Activated naive CD8-positive, alpha-beta T cell treated with anti-CD3 and anti-CD28 coated beads for 36 hours (primary cell): Measurements from ENCODE around the gene OGFOD3. TPM values are rescaled to one million over a fixed set of nuclear protein-coding genes. Genes with fewer than 3 reads are reported as not detected.

Experiments used
- DNase-seq: peaks from one replicate; pipeline ENCODE4 v3.0.0; 2021
- H3K27ac Mint-ChIP-seq: one replicate; pipeline ENCODE4 v1.8.0; 2022; ENCODE audit warnings: mild to moderate bottlenecking, moderate library complexity, mixed read lengths
- H3K27me3 Mint-ChIP-seq: one replicate; pipeline ENCODE4 v1.8.0; 2022; ENCODE audit warnings: mild to moderate bottlenecking, mixed read lengths
- H3K36me3 Mint-ChIP-seq: one replicate; pipeline ENCODE4 v1.8.0; 2021; ENCODE audit warnings: mild to moderate bottlenecking, mixed read lengths
- H3K4me1 Mint-ChIP-seq: one replicate; pipeline ENCODE4 v1.8.0; 2021; ENCODE audit warnings: mixed read lengths
- H3K4me3 Mint-ChIP-seq: one replicate; pipeline ENCODE4 v1.8.0; 2022; ENCODE audit warnings: mild to moderate bottlenecking, moderate library complexity, mixed read lengths
- H3K9me3 Mint-ChIP-seq: one replicate; pipeline ENCODE4 v1.8.0; 2022; ENCODE audit warnings: mixed read lengths
- total RNA-seq, 2 experiments: library from RNA; stranded (reverse); gene quantifications; one replicate each; pipeline ENCODE4 v1.2.3, GENCODE V29; 2021

Gene OGFOD3
- total RNA-seq, 2 experiments from 2014 or later = 18.4 to 21.5 TPM

DNA sequence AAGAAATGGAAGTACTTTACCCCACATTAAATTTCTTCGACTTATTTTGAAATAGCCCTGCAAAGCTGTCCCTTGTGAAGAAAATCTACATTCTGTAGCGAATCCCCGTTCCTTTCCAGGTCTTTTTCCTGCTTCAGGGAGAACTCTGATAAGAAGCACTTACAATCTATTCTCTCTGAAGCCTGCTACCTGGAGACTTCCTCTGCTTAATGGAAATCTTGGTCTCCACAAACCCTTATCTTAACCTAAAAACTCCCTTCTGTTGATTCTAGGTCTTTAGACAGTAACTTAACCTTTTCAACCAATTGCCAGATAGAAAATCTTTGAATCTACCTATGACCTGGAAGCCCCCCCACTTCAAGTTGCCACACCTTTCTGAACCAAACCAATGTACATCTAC, 33.8 kb upstream of the OGFOD3 start:
- no peak for DNase-seq
- Mint-ChIP-seq H3K9me3 (no peaks in the 10 kb centered on the region), H3K27me3 (no peaks in the 10 kb centered on the region), H3K27ac (peak overlapping the region; percentile 97), H3K4me1 (peaks cover 38% of the 10 kb centered on the region), H3K36me3 (peaks cover 22% of the 10 kb centered on the region), H3K4me3 (peak overlapping the region; percentile 4)

DNA sequence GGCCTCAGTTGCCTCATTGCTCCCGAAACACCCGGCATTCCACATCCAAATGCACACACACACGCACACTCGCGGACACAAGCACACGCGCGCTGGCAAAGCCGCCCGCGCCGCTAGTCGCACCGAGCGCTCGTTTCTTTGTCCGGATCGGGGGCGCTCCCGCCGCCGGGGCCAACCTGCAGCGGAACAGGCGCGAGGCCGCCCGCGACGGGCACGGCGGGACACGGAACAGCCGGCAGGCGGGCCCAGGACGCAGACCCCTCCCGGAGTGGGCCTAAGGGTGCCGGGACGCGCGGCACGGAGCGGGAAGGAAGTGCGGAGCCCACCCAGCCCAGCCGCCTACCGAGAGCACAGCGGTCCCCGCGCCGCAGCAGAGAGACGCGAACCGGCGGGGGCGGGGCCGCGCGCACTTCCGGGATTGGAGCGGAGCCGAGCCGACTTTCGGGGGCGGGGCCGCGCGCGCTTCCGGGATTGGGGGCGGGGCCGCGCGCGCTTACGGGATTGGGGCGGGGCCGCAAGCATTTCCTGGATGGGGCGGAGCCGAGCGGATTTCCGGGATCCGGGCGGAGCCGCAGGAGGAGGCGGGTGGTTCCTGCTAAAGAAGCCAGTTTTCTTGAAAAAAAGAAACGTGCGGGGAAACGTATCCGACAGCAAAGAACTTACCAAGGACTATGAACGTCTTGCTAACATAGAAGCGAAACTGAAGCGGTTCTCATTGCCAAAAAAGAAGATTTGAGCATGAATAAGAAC, 32.1 kb upstream of the OGFOD3 start, which contains the start of gene CYBC1:
CYBC1 (minus strand) TSS at position 396 of the 750 bp plus-strand sequence. CDS start 1,498 bp downstream, outside the sequence.
- peak within 1 kb of the TSS; percentile 98 for H3K4me3 Mint-ChIP-seq
- peak within 1 kb of the TSS; percentile 97 for H3K27ac Mint-ChIP-seq
- H3K4me1 Mint-ChIP-seq = peaks cover 29% of the 10 kb centered on the region
- H3K9me3 Mint-ChIP-seq = no peaks in the 10 kb centered on the region
- peaks cover 25% of the 10 kb centered on the region for H3K36me3 Mint-ChIP-seq
- peak; percentile 95 for DNase-seq
- no peaks in the 10 kb centered on the region for H3K27me3 Mint-ChIP-seq

DNA sequence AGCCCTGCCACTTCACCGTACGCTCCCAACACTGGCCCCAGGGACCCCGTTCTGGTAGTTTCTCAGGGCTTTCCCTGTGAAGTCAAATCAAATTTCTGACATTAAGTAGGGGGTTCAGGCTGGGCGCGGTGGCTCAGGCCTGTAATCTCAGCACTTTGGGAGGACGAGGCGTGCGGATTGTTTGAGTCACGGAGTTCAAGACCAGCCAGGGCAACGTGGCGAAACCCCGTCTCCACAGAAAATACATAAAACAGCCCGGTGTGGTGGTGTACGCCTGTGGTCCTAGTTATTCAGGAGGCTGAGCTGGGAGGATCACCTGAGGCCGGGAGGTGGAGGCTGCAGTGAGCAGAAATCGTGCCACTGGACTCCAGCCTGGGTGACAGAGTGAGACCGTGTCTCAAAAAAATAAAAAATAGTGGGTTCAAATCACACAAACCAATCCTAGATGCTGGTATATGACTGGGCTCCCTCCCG, 31.5 kb upstream of the OGFOD3 start:
- peak; percentile 54 for DNase-seq
- Mint-ChIP-seq H3K9me3 (no peaks in the 10 kb centered on the region), H3K4me3 (peak overlapping the region; percentile 98), H3K27me3 (no peaks in the 10 kb centered on the region), H3K27ac (peak overlapping the region; percentile 97), H3K4me1 (peaks cover 29% of the 10 kb centered on the region), H3K36me3 (peaks cover 25% of the 10 kb centered on the region)

DNA sequence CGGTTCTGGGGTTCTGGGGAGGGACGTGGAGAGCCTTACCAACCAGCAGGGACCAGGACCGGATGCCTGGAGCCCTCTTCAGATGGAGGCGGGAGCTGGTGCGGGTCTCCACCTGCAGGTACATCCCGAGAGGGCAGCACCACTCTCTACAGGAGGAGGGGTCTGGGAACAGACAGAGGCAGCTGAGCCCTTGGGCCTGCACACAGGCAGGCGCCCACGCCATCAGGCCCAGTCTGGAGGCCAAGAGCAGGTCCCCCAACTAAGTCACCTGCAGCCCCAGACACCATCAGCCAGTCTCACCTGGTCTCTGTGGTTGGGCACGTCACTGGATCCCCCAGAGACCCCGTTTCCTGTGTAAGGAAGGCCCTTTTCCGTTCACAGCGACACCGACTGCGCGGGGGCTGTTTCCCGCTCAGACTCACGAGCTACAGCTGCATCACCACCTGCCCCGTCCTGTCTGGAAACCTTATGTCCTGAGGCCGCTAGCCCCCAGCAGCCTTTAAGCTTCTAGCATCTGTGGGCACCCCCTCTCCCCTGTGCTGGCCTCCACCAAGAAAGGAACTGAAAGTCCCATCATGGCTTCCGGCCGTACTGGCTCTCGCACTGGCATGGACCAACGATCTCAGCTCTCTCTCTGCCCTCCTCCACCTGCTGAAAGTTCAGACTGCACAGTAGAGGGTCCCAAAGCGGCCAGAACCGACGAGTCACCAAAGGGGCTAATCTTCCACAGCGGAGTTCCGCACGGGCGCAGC, 30.9 kb upstream of the OGFOD3 start:
- Mint-ChIP-seq H3K4me1 (peaks cover 29% of the 10 kb centered on the region), H3K27ac (peak overlapping the region; percentile 97), H3K9me3 (no peaks in the 10 kb centered on the region), H3K36me3 (peaks cover 25% of the 10 kb centered on the region), H3K27me3 (no peaks in the 10 kb centered on the region), H3K4me3 (peak overlapping the region; percentile 98)
- DNase-seq = peak; percentile 78

DNA sequence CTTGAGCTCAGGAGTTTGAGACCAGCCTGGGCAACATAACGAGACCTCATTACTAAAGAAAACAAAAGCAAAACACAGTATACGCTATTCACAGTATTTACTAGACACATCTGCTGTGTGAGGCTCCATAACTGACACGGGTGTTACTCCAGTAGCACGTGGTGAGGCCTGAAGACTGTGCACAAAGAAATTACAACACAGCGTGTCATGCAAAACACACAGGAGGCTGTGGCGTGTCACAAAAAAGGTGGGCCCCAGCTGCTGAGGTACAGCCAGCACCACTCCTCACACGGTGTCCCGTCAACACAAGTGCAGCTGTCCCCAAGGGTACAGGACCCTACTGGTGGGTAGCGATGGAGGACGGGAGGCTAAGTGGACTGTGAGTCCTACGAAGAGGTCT, 29.5 kb upstream of the OGFOD3 start:
- H3K36me3 Mint-ChIP-seq = peaks cover 27% of the 10 kb centered on the region
- peak overlapping the region; percentile 79 for H3K27ac Mint-ChIP-seq
- peaks cover 29% of the 10 kb centered on the region for H3K4me1 Mint-ChIP-seq
- peak overlapping the region; percentile 47 for H3K4me3 Mint-ChIP-seq
- no peak for DNase-seq
- H3K9me3 Mint-ChIP-seq = no peaks in the 10 kb centered on the region
- no peaks in the 10 kb centered on the region for H3K27me3 Mint-ChIP-seq

DNA sequence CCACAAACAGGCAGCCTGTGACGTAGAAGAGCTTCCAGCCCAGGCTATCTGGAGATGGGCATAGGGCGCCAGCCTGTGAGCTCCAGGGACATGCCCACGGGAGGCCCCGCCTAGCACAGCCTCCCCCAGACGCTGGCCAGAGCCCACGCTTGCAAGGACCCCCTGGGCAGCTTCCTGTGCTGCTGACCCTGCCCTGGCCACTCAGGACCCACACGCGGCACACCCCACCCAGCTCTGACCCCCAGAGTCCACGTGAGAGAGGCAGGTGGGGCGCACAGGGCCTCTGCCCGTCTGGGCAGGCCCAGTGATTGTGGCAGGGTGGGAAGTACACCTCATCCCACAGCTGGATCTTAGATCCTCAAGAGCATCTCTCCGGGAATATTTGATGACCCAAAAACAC, 28.3 kb upstream of the OGFOD3 start:
- Mint-ChIP-seq H3K9me3 (no peaks in the 10 kb centered on the region), H3K27me3 (no peaks in the 10 kb centered on the region), H3K4me3 (peak overlapping the region; percentile 22), H3K4me1 (peaks cover 21% of the 10 kb centered on the region), H3K27ac (peak overlapping the region; percentile 56), H3K36me3 (peaks cover 27% of the 10 kb centered on the region)
- DNase-seq = no peak

DNA sequence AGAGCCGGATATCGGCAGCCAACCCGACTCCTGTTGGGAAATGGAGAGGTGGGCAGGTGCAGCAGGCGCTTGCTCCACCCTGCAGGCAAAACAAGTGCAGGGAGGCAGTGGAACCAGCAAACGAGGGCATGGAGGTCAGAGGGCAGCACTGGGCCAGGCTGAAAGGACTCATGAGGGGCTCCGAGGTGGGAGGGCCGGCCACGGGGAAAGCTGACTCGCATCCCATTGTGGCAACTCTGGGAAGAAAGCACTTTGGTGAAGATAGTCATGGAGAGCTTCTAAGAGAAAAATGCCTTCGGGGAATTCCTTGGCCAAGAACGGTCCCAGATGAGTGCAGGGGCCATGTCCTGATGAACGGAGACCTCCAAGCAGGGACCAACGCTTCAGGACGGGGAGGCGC, 27.7 kb upstream of the OGFOD3 start:
- no peaks in the 10 kb centered on the region for H3K27me3 Mint-ChIP-seq
- no peak for DNase-seq
- H3K36me3 Mint-ChIP-seq = peaks cover 28% of the 10 kb centered on the region
- H3K4me3 Mint-ChIP-seq = no peak overlapping the region
- H3K4me1 Mint-ChIP-seq = peaks cover 16% of the 10 kb centered on the region
- no peaks in the 10 kb centered on the region for H3K9me3 Mint-ChIP-seq
- H3K27ac Mint-ChIP-seq = no peak overlapping the region

DNA sequence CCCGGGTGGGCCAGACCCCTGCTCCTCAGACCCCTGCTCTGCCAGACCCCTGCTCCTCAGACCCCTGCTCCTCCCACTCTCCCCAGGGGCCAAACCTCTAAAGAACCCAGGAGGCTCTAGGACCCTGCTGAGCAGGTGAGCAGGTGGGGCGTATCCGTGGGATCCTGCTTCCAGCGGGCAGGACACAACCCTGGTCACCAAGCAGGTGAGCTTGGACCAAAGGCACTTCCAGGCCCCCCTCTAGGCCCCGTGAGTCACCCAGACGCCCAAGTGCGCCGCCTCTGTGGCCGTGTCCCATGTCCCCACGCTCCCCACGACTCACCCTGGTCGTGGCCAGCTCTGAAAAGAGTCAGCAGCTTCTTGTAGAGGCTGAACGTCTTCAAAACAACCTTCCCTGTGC, 27.2 kb upstream of the OGFOD3 start:
- Mint-ChIP-seq H3K4me3 (no peak overlapping the region), H3K27me3 (no peaks in the 10 kb centered on the region), H3K27ac (no peak overlapping the region), H3K36me3 (peaks cover 28% of the 10 kb centered on the region), H3K4me1 (peaks cover 14% of the 10 kb centered on the region), H3K9me3 (no peaks in the 10 kb centered on the region)
- DNase-seq = no peak

DNA sequence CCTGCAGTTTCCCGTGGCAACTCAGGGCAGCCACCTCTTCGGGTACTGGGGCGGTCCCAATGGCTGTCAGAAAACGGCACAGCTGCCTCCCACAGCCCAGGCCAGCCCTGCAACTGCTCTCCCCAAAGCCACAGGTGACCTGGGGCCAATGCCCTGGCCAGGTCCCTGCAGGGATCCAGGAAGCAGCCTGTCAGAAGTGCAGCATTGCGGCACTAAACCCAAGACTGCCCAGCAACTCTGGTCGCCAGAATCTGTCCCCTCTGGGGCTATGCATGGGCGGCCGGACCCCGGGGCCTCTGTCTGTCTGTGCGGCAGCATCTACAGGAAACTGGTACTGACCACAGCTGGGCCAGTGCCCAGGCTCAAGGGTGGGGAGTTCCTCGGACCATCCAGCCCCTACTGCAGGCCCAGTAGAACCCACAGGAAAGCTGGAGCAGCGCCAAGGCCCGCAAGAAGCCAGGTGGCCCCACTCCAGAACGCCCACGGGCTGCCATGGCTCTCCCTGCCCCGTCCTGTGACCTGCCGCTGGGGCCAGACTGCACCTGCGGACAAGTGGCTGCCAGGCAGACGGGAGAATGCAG, 26.6 kb upstream of the OGFOD3 start:
- H3K27me3 Mint-ChIP-seq = no peaks in the 10 kb centered on the region
- H3K4me1 Mint-ChIP-seq = peaks cover 14% of the 10 kb centered on the region
- H3K4me3 Mint-ChIP-seq = no peak overlapping the region
- H3K27ac Mint-ChIP-seq = no peak overlapping the region
- H3K36me3 Mint-ChIP-seq = peaks cover 29% of the 10 kb centered on the region
- DNase-seq = no peak
- no peaks in the 10 kb centered on the region for H3K9me3 Mint-ChIP-seq

DNA sequence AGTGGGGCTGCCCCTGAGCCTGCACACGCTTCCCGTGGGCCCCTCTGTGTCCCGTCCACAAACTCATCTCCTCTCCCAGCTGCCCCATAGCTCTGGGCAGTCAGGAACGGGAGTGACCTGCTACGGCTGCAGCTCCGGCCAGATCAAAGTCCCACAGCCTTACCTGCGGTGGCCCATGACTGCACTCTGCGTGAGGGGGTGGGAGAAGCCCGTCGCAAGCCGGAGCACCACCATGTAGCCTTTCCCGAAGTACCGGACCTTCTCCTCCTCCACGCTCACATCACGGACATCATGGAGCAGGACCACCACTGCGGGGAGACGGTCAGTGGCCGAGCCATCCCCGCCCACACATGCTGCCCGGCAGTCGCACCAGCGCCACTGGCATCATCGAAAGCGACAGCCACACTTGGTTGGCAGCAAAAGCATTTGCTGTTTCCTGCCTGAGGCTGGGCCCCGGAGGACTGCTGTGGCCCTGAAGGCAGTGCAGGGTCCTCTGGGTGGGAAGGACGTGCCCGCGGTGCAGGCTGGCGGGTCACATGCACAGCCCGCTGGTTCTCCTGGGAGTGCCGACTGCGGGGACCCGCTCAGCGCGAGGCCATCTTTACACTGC, 26.0 kb upstream of the OGFOD3 start:
- Mint-ChIP-seq H3K4me3 (no peak overlapping the region), H3K36me3 (peaks cover 23% of the 10 kb centered on the region), H3K27me3 (no peaks in the 10 kb centered on the region), H3K4me1 (peaks cover 8% of the 10 kb centered on the region), H3K9me3 (no peaks in the 10 kb centered on the region), H3K27ac (no peak overlapping the region)
- no peak for DNase-seq

DNA sequence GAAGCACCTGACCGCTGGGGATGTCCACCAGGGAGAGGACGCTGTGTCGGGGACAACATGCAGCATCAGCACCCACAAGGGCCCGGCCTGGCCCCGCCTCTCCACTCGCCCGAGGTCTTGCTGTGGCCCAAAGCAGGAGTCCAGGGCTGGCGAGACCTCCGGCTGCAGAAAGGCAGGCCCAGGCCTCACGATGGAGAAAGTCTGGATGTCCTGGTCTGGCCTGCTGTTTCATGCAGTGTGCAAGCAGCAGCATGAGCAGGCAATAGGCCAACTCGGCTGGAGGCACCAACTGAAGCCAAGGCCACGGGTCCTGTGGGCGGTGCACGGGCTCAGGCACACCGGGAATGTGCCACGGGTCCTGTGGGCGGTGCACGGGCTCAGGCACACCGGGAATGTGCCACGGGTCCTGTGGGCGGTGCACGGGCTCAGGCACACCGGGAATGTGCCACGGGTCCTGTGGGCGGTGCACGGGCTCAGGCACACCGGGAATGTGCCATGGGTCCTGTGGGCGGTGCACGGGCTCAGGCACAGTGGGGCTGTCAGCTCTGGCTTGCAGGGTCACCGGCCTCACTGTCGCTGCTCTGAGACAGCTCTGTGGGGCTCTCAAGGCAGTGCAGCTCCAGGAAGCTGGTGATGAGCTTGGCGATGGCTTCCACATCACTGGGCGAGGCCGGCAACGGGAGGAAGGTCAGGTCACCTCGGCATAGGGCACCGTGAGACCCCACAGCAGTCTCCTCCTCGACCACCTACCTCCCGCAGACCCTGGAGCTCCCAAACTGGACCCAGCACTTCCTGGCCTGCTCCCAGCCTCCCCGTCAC, 25.3 kb upstream of the OGFOD3 start:
- no peak for DNase-seq
- no peak overlapping the region for H3K4me3 Mint-ChIP-seq
- no peaks in the 10 kb centered on the region for H3K27me3 Mint-ChIP-seq
- H3K4me1 Mint-ChIP-seq = peaks cover 8% of the 10 kb centered on the region
- H3K27ac Mint-ChIP-seq = no peak overlapping the region
- no peaks in the 10 kb centered on the region for H3K9me3 Mint-ChIP-seq
- H3K36me3 Mint-ChIP-seq = peaks cover 18% of the 10 kb centered on the region

DNA sequence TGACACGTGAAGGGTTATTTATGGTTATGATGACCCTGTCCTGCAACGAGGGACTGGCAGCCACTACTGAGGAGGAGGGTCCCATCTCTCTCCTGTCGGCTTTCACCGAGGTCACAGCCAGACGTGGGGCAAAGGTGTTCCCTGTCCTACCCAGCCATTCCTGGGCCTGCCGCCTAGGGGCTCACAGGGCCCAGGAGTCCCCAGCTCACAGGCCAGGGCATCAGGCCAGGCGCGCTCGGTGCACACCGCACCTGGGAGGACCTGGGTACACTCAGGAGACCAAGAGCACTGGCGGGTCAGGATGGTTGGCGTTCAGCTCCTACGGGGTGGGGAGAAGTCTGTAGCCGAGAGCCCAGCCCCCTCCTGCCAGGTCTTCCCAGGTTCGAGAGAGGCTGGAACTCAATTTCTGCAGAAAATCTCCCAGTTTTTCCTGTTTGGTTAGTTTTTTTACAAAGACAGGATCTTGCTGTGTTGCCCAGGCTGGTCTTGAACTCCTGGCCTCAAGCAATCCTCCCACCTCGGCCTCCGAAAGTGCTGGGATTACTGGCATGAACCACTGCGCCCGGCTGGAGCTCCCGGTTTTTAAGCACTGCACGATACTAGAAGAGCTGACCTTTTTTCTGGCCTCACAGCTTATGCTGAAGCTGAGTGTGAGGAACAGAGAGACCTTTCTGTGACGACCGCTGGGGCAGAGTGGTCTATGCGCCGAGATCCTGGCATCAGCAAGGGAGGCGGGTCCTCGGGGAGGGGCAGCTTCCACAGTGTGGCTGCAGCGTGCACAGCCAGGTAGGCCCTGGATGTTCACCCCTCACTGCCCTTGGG, 24.5 kb upstream of the OGFOD3 start:
- no peaks in the 10 kb centered on the region for H3K9me3 Mint-ChIP-seq
- H3K36me3 Mint-ChIP-seq = peaks cover 16% of the 10 kb centered on the region
- H3K27ac Mint-ChIP-seq = no peak overlapping the region
- no peak overlapping the region for H3K4me3 Mint-ChIP-seq
- no peaks in the 10 kb centered on the region for H3K27me3 Mint-ChIP-seq
- H3K4me1 Mint-ChIP-seq = peaks cover 6% of the 10 kb centered on the region
- no peak for DNase-seq

DNA sequence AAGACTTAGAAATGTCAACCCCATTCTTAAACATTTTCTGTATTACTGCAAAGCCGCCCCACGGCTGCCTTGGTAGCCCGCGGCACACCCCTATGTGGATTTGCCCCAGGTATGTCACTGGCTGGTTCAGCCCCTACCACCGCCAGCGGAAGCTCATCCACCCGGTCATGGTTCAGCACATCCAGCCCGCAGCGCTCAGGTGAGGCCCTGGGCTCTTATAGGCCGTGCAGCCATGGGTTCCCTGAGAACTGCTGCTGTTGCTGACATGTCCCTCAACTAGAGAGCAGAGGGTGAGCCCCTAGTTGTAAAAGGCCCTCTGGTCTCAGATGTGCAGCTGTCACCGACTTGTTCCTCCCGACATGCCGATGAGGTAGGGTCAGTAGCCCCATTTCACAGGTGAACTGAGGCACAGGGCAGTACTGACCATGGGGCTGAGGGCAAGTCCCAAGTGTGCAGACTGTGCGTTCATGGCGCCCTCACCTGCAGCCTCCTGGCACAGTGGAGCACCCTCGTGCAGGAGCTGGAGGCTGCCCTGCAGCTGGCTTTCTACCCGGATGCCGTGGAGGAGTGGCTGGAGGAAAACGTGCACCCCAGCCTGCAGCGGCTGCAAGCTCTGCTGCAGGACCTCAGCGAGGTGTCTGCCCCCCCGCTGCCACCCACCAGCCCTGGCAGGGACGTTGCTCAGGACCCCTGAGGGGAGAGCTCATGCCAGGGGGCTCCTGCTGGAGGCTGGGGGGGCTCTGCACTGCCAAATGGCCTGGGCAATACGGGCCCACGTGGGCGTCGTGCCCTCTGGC, 23.5 kb upstream of the OGFOD3 start:
- Mint-ChIP-seq H3K4me3 (no peak overlapping the region), H3K4me1 (no peaks in the 10 kb centered on the region), H3K9me3 (no peaks in the 10 kb centered on the region), H3K36me3 (peaks cover 12% of the 10 kb centered on the region), H3K27me3 (no peaks in the 10 kb centered on the region), H3K27ac (no peak overlapping the region)
- DNase-seq = no peak
